B cell (primary cell): Measurements from ENCODE around the gene ZNF333. TPM values are rescaled to one million over a fixed set of nuclear protein-coding genes. Genes with fewer than 3 reads are reported as not detected.

Source experiments
- ATAC-seq: fragments of 200-7000 bp; cut with Tn5 transposase; one replicate; pipeline ENCODE4 v1.10.0; 2021; ENCODE audit warnings: low read depth, mild to moderate bottlenecking, moderate number of reproducible peaks, moderate library complexity
- CTCF ChIA-PET: fragments of 350-600 bp; sonication (Branson Sonifier 250); formaldehyde crosslinking; loops from one replicate; lab custom pipeline; 2021; ENCODE audit warnings: antibody characterized with exemption, inconsistent platforms; lab: Charles Lee
- POLR2A ChIA-PET: fragments of 350-600 bp; sonication (Branson Sonifier 250); formaldehyde crosslinking; loops from one replicate; lab custom pipeline; 2021; ENCODE audit warnings: antibody characterized with exemption; lab: Charles Lee
- DNase-seq: peaks from one replicate; pipeline ENCODE4 v3.0.0; 2013
- H2AFZ ChIP-seq: 2 replicates; pipeline ENCODE4 v1.6.1; 2012; ENCODE audit warnings: mild to moderate bottlenecking, low read depth, low read length; ENCODE audit not compliant: insufficient read depth, poor library complexity, severe bottlenecking
- H3K27ac ChIP-seq, 2 donors: 1 replicate in 1 of 2; 2 replicates in 1 of 2; pipeline ENCODE4 v1.5.1; 2012 to 2013; ENCODE audit warnings: low read length in 2 of 2, mild to moderate bottlenecking in 2 of 2, moderate library complexity in 1 of 2
- H3K27me3 ChIP-seq, 4 experiments: fragments of 200-600 bp in 1 of 4; sonication (generic) in 1 of 4; replicated peaks in 1 of 4; 1 replicate in 2 of 4; 2 replicates in 2 of 4; pipeline versions ENCODE4 v1.6.1 to v1.7.0; 2013 to 2016; ENCODE audit warnings: low read length in 3 of 4, mild to moderate bottlenecking in 2 of 4, mixed read lengths in 1 of 4, moderate library complexity in 1 of 4; ENCODE audit not compliant: insufficient read depth in 4 of 4, control insufficient read depth in 3 of 4; ENCODE audit errors: control extremely low read depth in 1 of 4
- H3K36me3 ChIP-seq, 2 experiments: replicated peaks in 1 of 2; 1 replicate in 1 of 2; 2 replicates in 1 of 2; pipeline versions ENCODE4 v1.6.1 to v1.7.1; 2013; ENCODE audit warnings: low read length in 1 of 2; ENCODE audit not compliant: insufficient read depth in 2 of 2, control insufficient read depth in 1 of 2; ENCODE audit errors: control extremely low read depth in 1 of 2, extremely low read depth in 1 of 2
- H3K4me1 ChIP-seq, 2 donors: fragments of 200-600 bp in 1 of 2; sonication (generic) in 1 of 2; 1 replicate in 1 of 2; 2 replicates in 1 of 2; pipeline versions ENCODE4 v1.5.1 to v1.6.1; 2013 to 2017; ENCODE audit warnings: low read length in 2 of 2; ENCODE audit not compliant: control insufficient read depth in 2 of 2, insufficient read depth in 2 of 2
- H3K4me2 ChIP-seq: replicated peaks from 2 replicates; pipeline ENCODE3; 2012; ENCODE audit warnings: mild to moderate bottlenecking, low read depth, low read length; ENCODE audit not compliant: poor library complexity, severe bottlenecking
- H3K4me3 ChIP-seq, 5 experiments: fragments of 200-600 bp in 1 of 5; sonication (generic) in 1 of 5; 1 replicate in 3 of 5; 2 replicates in 2 of 5; pipeline versions ENCODE4 v1.5.1 to v1.7.0; 2011 to 2016; ENCODE audit warnings: low read length in 4 of 5, mild to moderate bottlenecking in 4 of 5, low read depth in 2 of 5, control low read depth in 1 of 5, moderate library complexity in 1 of 5; ENCODE audit not compliant: insufficient read depth in 1 of 5; ENCODE audit errors: control extremely low read depth in 1 of 5, extremely low read depth in 1 of 5
- H3K79me2 ChIP-seq: fragments of 200-600 bp; sonication (generic); one replicate; pipeline ENCODE4 v1.6.0; 2016; ENCODE audit warnings: low read length; ENCODE audit not compliant: control insufficient read depth, insufficient read depth
- H3K9ac ChIP-seq: fragments of 200-600 bp; sonication (generic); 2 replicates; pipeline ENCODE4 v1.6.1; 2017; ENCODE audit warnings: mild to moderate bottlenecking, low read length, moderate library complexity
- H3K9me3 ChIP-seq, 3 donors: one replicate each; pipeline versions ENCODE4 v1.6.1 to v1.7.1; 2013; ENCODE audit warnings: low read length in 2 of 3; ENCODE audit not compliant: control insufficient read depth in 2 of 3, insufficient read depth in 1 of 3; ENCODE audit errors: control extremely low read depth in 1 of 3
- H4K20me1 ChIP-seq: 2 replicates; pipeline ENCODE4 v1.6.0; 2012; ENCODE audit warnings: mild to moderate bottlenecking, low read length; ENCODE audit not compliant: insufficient read depth, control insufficient read depth, poor library complexity, severe bottlenecking
- H3K27ac Mint-ChIP-seq: one replicate; pipeline ENCODE4 v1.8.0; 2021; ENCODE audit warnings: mixed read lengths
- H3K27me3 Mint-ChIP-seq: one replicate; pipeline ENCODE4 v1.8.0; 2021; ENCODE audit warnings: mixed read lengths
- H3K4me1 Mint-ChIP-seq: one replicate; pipeline ENCODE4 v1.8.0; 2021; ENCODE audit warnings: mixed read lengths
- H3K4me3 Mint-ChIP-seq: one replicate; pipeline ENCODE4 v1.8.0; 2021; ENCODE audit warnings: mixed read lengths
- H3K9me3 Mint-ChIP-seq: one replicate; pipeline ENCODE4 v1.8.0; 2022; ENCODE audit warnings: mixed read lengths; ENCODE audit not compliant: insufficient read depth
- CTCF ChIP-seq: fragments of 200-600 bp; IDR thresholded peaks from one replicate; pipeline ENCODE4 v1.8.0; 2022; ENCODE audit warnings: antibody characterized with exemption, mild to moderate bottlenecking
- EZH2 ChIP-seq: IDR thresholded peaks from 2 replicates; pipeline ENCODE4 v1.6.1; 2012; ENCODE audit warnings: borderline replicate concordance, low read depth, mild to moderate bottlenecking, moderate library complexity, low read length; ENCODE audit not compliant: insufficient read depth, poor library complexity, severe bottlenecking
- WGBS: methylation state at CpG from one replicate; pipeline ENCODE4 v1.1.5; 2013; ENCODE audit warnings: missing lambda C conversion rate; ENCODE audit not compliant: insufficient coverage; 5-methylcytosine and 5-hydroxymethylcytosine counted together
- intact Hi-C: fragments of 100-400 bp; cut with micrococcal nuclease; formaldehyde crosslinking; loops from one replicate; pipeline ENCODE4 v1.10.0; 2022
- polyA plus RNA-seq: library from polyadenylated mRNA; depleted of rRNA; stranded (reverse); fragments of >200 nt; gene quantifications from 2 replicates; pipeline ENCODE4 v1.2.3, GENCODE V29; 2012
- total RNA-seq, 2 donors: library from RNA; stranded (reverse); fragments of 120-200 nt in 1 of 2; gene quantifications; 1 replicate in 1 of 2; 2 replicates in 1 of 2; pipeline versions ENCODE4 v1.2.3 to v1.2.4, GENCODE V29; 2013 to 2022

The ZNF333 gene
- total and polyA plus RNA-seq, 2 donors (not counting 1 experiment from before 2014, with no cell fraction given): 23.2 to 36.9 TPM

GRCh38 chr19:14768001-14768400 lies 78.2 kb downstream of the ZNF333 start:
- Histone ChIP-seq H4K20me1 (no peaks in the 10 kb centered on the region), H3K27me3 (peaks cover 0 to 3% (median 0%) of the 10 kb centered on the region in 4 experiments), H3K4me1 (peaks cover 5 to 6% of the 10 kb centered on the region in 2 donors), H3K36me3 (no peaks in the 10 kb centered on the region), H3K4me3 (no peak overlapping the region), H2AFZ (no peak overlapping the region), H3K9ac (no peak overlapping the region), H3K9me3 (no peaks in the 10 kb centered on the region), H3K27ac (no peak overlapping the region), H3K79me2 (no peaks in the 10 kb centered on the region), H3K4me2 (no peak overlapping the region)
- ChIA-PET POLR2A (no interaction called here), CTCF (no interaction called here)
- no peak overlapping the region for H3K27ac Mint-ChIP-seq
- no peak overlapping the region for H3K4me3 Mint-ChIP-seq
- H3K27me3 Mint-ChIP-seq: peaks cover 14% of the 10 kb centered on the region
- ATAC-seq: no peak
- peaks cover 6% of the 10 kb centered on the region for H3K4me1 Mint-ChIP-seq
- DNase-seq: no peak
- intact Hi-C loops: no loop called here
- WGBS: 96% methylated on average over 2 of the region's 2 CpGs
- TF ChIP-seq CTCF: no peak
- H3K9me3 Mint-ChIP-seq: no peaks in the 10 kb centered on the region

- no peak overlapping the region for H2AFZ ChIP-seq
- TF ChIP-seq EZH2 (no peak), CTCF (no peak)
- peaks cover 7% of the 10 kb centered on the region for H3K4me1 Mint-ChIP-seq
- no peaks in the 10 kb centered on the region for H3K9me3 Mint-ChIP-seq
- H3K4me3 ChIP-seq: no peak overlapping the region
- DNase-seq (no peak), ATAC-seq (no peak)
- no peak overlapping the region for H3K9ac ChIP-seq
- ChIA-PET CTCF (interaction anchor here (1.3 kb wide), 1 partner anchor 17 kb away, joined by 3 read pairs; no protein-coding TSS in a partner anchor), POLR2A (no interaction called here)
- intact Hi-C loops: no loop called here
- no peak overlapping the region for H3K4me2 ChIP-seq
- peaks cover 13% of the 10 kb centered on the region for H3K27me3 Mint-ChIP-seq
- no peak overlapping the region for H3K27ac Mint-ChIP-seq
- no peak overlapping the region for H3K27ac ChIP-seq
- no peaks in the 10 kb centered on the region for H3K36me3 ChIP-seq
- peaks cover 5 to 6% of the 10 kb centered on the region in 2 donors for H3K4me1 ChIP-seq
- H3K9me3 ChIP-seq: no peaks in the 10 kb centered on the region
- H3K79me2 ChIP-seq: no peaks in the 10 kb centered on the region
- WGBS: 95% methylated on average over 5 of the region's 5 CpGs
- no peak overlapping the region for H3K4me3 Mint-ChIP-seq
- H4K20me1 ChIP-seq: no peaks in the 10 kb centered on the region
- peaks cover 0 to 3% (median 0%) of the 10 kb centered on the region in 4 experiments for H3K27me3 ChIP-seq
Observed at GRCh38 chr19:14769201-14769600, 79.4 kb downstream of the ZNF333 start.
